Stimulated activated CD8-positive, alpha-beta memory T cell treated with anti-CD3 and anti-CD28 coated beads, Interleukin-2, amount 100 ng/mL, for 48 hours (primary cell): ENCODE data around the gene GPC6.
A peak's percentile ranks its signal among the peaks of the same experiment; 100 is the strongest.

ENCODE experiments used
- DNase-seq, 2 donors: peaks; one replicate each; pipeline ENCODE4 v3.0.0-alpha.2; 2020; ENCODE audit warnings: low read depth in 2 of 2

The GPC6 gene

GRCh38 chr13:93771782-93772181, 545.2 kb downstream of the GPC6 start:
- DNase-seq: no peak

DNA sequence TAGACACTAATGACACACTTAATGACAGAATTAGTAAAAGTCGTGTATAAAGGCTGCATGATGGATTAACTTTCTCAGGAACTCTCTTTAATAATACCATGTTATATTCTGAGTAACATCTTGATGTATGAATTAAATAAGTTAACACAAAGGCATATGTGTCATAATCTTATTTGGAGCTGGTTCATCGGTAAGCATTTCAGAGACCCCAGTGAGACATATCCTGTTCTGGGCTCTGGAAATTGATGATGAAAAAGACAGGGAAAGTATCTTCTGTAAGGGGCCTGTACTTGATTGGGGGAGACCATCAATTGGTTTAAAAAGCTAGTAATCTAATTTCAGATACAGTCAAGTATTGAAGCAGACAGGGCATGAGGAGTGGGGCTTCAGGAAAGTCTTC, 547.9 kb downstream of the GPC6 start:
- DNase-seq: no peak

GRCh38 chr13:93775027-93775426, 548.4 kb downstream of the GPC6 start:
- DNase-seq: no peak

GRCh38 chr13:93775507-93776108, 549.0 kb downstream of the GPC6 start:
- no peak for DNase-seq

- no peak for DNase-seq
Measured at GRCh38 chr13:93776936-93777335, 550.3 kb downstream of the GPC6 start.

- DNase-seq: no peak
Measured at GRCh38 chr13:93777504-93777903, 550.9 kb downstream of the GPC6 start.

GRCh38 chr13:93778548-93778947, 551.9 kb downstream of the GPC6 start:
- no peak for DNase-seq

- DNase-seq: no peak
Measured at GRCh38 chr13:93784191-93784590, 557.6 kb downstream of the GPC6 start.

- DNase-seq: no peak
Measured at GRCh38 chr13:93786846-93787489, 560.4 kb downstream of the GPC6 start.

GRCh38 chr13:93788456-93788855, 561.8 kb downstream of the GPC6 start:
- no peak for DNase-seq

DNA sequence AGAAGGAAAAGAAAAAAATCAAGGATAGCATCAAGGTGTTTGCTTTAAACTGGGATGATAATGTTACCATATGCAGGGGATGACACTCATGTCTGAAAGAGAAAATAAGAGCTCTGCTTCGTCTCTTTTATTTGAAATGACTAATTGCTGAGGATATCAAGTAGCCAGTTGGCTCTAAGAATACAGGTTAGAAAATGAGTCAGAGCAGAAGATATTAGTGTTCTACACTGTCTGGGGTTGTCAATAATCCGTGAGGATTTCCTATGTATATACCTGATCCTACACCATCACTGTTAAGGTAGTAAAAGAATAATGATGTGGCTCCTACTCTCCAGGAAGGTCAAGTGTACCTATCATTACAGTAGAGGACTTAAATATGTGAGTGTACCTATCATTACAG, 562.5 kb downstream of the GPC6 start:
- DNase-seq: no peak

- DNase-seq: peak; percentile 23 to 39
Measured at GRCh38 chr13:93794197-93794885, 567.7 kb downstream of the GPC6 start.

- DNase-seq: no peak
Measured at GRCh38 chr13:93797463-93797862, 570.9 kb downstream of the GPC6 start.

DNA sequence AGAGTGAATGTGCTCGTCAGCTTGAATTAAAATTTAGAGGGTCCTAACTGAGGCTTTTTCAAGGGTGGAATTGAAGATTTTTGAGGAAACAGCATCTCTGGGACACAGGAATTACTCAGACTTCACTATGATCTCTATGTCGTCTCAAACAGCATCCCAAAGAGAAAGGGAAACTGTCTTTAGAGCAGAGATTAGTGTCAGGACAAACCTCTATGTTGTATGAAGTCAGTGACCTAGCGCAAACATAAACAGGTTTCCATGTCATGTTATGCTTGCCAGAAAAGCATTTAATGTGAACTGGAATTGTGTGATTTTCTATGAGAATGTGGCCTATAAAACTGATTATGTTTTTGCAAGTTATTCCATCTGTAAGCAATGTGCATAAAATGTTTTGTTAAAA, 573.7 kb downstream of the GPC6 start:
- no peak for DNase-seq

- no peak for DNase-seq
Measured at GRCh38 chr13:93805736-93806135, 579.1 kb downstream of the GPC6 start.

DNA sequence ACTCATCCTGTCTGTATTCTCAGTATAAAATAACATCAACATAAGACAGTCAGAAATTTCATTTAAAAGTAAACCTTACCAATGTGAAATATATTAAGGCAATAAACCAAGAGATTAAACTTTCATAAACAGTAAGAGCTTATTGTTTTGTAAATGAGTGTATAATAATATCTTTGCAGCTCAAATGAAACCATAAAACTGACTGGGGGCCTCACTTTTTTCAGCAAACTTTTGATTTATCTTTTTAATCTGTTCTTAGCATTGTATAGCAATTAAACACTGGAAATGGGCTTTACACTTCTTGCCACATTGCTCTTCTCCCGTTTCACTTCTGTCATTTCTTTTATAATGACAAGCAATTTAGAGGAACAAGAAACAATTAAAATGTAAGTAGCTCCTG, 580.3 kb downstream of the GPC6 start:
- no peak for DNase-seq

- DNase-seq: no peak
Measured at GRCh38 chr13:93810264-93810663, 583.7 kb downstream of the GPC6 start.

DNA sequence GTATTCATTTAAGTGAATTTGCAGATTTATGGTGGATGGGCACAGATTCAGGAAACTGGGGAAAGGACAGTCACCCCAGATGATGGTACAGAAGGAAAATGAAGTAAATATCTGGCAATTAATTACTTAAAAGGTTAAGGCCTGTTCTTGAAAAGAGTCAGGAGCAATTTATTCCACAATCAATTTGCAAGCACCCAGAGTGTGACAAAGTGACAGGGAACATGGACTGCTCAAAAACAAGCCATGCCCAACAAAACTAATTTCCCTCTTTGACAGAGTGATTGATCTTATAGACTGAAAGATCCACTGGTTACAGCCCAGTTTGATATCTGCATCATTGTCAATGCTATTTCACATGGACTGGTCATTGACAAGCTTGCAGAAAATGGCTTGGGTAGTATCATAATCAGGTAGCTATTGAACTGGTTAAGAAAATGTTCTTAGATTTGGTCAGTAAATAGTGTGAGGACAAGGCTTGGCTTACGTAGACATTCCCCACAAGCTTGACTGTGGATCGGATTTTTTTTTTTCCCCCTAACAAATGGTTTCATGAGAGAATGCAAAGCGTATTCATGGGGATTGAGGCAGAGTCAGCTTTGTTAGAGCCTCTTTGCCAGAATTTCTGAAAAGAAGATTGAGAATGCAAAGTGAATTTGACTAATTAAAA, 584.6 kb downstream of the GPC6 start:
- DNase-seq: no peak

DNA sequence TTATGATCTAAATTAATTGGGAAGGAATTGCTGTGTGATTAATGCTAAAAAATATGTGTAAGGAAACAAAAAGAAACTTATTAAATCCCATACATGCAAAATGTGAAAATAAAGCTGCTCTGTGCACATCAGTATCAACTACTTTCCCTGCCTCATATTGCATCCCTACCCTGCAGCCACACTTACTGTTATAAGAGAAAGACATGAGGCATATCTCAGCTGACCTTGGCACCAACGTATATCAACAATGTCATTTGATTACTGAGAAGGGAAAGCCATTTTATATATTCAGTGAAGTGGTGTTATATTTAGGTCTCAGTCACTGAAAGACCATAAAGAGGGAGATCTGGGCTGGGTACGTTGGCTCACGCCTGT, 585.1 kb downstream of the GPC6 start:
- DNase-seq: no peak

GRCh38 chr13:93814658-93815057, 588.1 kb downstream of the GPC6 start:
- DNase-seq: no peak

- DNase-seq: no peak
Measured at GRCh38 chr13:93818345-93818744, 591.7 kb downstream of the GPC6 start.

GRCh38 chr13:93819331-93819890, 592.8 kb downstream of the GPC6 start:
- no peak for DNase-seq

DNA sequence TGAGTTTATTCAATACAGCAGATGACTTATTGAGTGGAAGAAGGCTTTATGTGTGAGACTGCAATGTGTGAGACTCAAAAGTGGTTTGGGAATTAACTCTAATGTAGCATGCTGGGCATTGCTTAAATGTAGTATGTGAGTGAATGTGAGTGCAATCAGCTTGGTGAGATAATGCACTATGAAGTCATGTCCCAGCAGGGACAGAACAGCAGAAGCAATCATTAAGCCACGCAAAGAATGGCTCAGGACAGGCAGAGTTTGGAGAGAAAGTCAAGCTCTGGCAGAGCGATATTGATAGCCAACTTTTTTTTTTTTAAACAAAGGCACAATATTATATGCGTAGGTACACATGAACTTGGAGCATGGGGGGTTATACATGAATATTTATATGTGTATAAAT, 597.7 kb downstream of the GPC6 start:
- DNase-seq: no peak
